HepG2 (cell line): Measurements from ENCODE around the gene BBC3.

ENCODE experiments used
- GABPA ChIP-seq, 2 experiments: IDR thresholded peaks; 2 replicates each; pipeline ENCODE4 v1.6.1; 2011 to 2016; ENCODE audit warnings: low read depth in 2 of 2, low read length in 1 of 2, missing biosample characterization in 1 of 2, missing genetic modification characterization in 1 of 2
- MTA1 ChIP-seq: sonication (generic); formaldehyde crosslinking; IDR thresholded peaks from 2 replicates; pipeline ENCODE4 v1.4.0; 2020; ENCODE audit warnings: missing genetic modification reagents, mild to moderate bottlenecking, borderline replicate concordance
- POLR2A ChIP-seq, 2 experiments: IDR thresholded peaks; 2 replicates each; pipeline ENCODE4 v1.6.1; 2011; ENCODE audit warnings: low read depth in 2 of 2, low read length in 2 of 2, mild to moderate bottlenecking in 1 of 2, moderate library complexity in 1 of 2; ENCODE audit not compliant: insufficient read depth in 1 of 2
- TEAD2 ChIP-seq: sonication (generic); formaldehyde crosslinking; IDR thresholded peaks from 2 replicates; pipeline ENCODE4 v1.9.0; 2021; ENCODE audit warnings: missing genetic modification reagents
- ZBTB4 ChIP-seq: sonication (generic); formaldehyde crosslinking; IDR thresholded peaks from 2 replicates; pipeline ENCODE4 v1.4.0; 2020; ENCODE audit warnings: missing genetic modification reagents, mild to moderate bottlenecking, borderline replicate concordance
- ZNF263 ChIP-seq: sonication (generic); formaldehyde crosslinking; IDR thresholded peaks from 2 replicates; pipeline ENCODE4 v1.4.0; 2020; ENCODE audit warnings: missing genetic modification reagents
- ZNF660 ChIP-seq: sonication (generic); formaldehyde crosslinking; IDR thresholded peaks from 2 replicates; pipeline ENCODE4 v1.5.1; 2020; ENCODE audit warnings: mild to moderate bottlenecking, low read depth, missing genetic modification reagents, borderline replicate concordance

DNA sequence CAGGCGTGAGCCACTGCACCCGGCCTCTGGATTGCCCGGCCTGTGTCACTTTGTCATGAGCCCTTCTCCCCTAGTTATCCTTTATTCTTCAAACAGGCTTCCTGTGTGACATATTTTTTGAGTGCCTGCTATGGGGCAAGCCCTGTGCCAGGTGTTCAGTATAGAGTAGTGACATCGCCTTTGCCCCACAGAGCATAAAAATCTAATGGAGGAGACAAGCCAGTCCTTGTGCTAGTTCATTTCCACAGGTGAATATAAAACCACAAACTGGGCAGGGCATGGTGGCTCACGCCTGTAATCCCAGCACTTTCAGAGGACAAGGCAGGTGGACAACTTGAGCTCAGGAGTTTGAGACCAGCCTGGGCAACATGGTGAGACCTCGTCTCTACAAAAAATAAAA, 43.2 kb downstream of the BBC3 start:
- TF ChIP-seq TEAD2 (CRISPR knock-in tag) (no peak), ZBTB4 (CRISPR knock-in tag) (no peak), GABPA (IDR thresholded peaks at IDR 0.05; ENCODE audit: low read depth, low read length) (no peak), GABPA (CRISPR knock-in tag; IDR thresholded peaks at IDR 0.05; ENCODE audit: low read depth) (no peak), MTA1 (no peak), ZNF660 (CRISPR knock-in tag) (no peak), POLR2A (IDR thresholded peaks at IDR 0.05; ENCODE audit: insufficient read depth in 1 of 2, low read depth in 2 of 2, low read length in 2 of 2) (no peak), ZNF263 (CRISPR knock-in tag) (no peak)
